Measurements from ENCODE around the gene AUTS2.

AUTS2 gene

DNA sequence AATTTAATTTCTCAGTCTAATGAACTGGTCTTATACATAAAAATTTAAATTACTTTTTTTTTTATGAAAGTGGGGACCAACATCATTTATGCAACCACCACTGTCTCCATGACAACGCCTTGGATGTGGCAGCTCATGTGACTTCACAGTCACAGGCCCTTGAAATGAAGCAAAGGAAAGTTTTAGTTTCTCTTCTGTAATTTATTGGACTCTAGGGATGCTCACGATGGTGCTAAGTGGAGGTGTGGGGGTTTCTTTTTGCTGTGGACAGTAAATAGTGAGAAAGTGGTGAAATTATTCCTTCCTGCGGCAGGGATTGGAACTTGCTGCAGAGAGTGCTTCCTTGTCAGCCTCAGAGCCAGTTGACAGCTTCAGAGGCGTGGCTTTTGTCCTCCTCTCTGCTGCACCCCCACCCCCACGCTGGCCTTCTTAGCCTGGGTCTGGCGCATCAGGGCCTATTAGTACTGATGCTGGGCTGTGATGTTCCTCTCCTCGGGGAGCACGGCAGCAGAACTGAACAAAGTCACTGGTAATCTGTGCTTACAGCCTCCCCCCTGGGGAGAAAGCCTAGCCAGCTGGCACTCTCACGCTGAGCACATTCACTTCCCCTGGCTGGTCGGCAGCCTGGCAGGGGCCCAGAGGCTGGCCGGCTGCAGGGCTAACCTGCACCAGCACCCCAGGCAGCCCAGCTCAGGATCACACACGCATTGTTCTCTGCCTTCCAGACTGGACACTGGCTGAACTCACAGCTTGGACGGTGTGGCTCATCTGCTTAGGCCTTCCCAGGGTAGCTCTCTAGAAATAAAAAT is 1016.2 kb downstream of the AUTS2 start:
- no peak overlapping the region for H3K27ac ChIP-seq (ENCODE audit: extremely low read depth, low read depth, low read length)
- peaks cover 4% of the 10 kb centered on the region; the same call in 1 of the 2 replicates for H3K4me1 ChIP-seq (ENCODE audit: control insufficient read depth, insufficient read depth, low read length)
- H3K36me3 ChIP-seq (ENCODE audit: control insufficient read depth in 2 of 2, insufficient read depth in 1 of 2, low read length in 2 of 2): no peaks in the 10 kb centered on the region
- ChIA-PET CTCF (interaction anchor here (0.6 to 0.7 kb wide), 3 partner anchors 20 to 58 kb away, joined by 3 to 5 read pairs (median 4); no protein-coding TSS in a partner anchor), POLR2A (interaction anchor here (1.0 kb wide), 1 partner anchor 18 kb away, joined by 3 read pairs; no protein-coding TSS in a partner anchor)
- no peak overlapping the region for H3K4me3 ChIP-seq (ENCODE audit: low read depth, low read length)
- no peaks in the 10 kb centered on the region for H3K9me3 ChIP-seq (ENCODE audit: control insufficient read depth, insufficient read depth, low read depth, low read length)
- TF ChIP-seq ZNF621 (tag by site-specific recombination; IDR thresholded peaks at IDR 0.05) (no peak), ZNF10 (tag by site-specific recombination; IDR thresholded peaks at IDR 0.05) (no peak), HOXD13 (CRISPR knock-in tag; IDR thresholded peaks at IDR 0.05; ENCODE audit: borderline replicate concordance) (no peak), ZNF521 (tag by site-specific recombination; IDR thresholded peaks at IDR 0.05) (no peak), ZEB2 (tag by site-specific recombination; IDR thresholded peaks at IDR 0.05) (no peak), ZNF23 (tag by site-specific recombination; IDR thresholded peaks at IDR 0.05; ENCODE audit: borderline replicate concordance) (no peak), ZNF747 (tag by site-specific recombination; IDR thresholded peaks at IDR 0.05) (no peak), ZIC2 (tag by site-specific recombination; IDR thresholded peaks at IDR 0.05) (peak; percentile 99), ZNF423 (tag by site-specific recombination; IDR thresholded peaks at IDR 0.05) (peak; percentile 93), ZBTB17 (tag by site-specific recombination; IDR thresholded peaks at IDR 0.05) (no peak), ZNF660 (tag by site-specific recombination; IDR thresholded peaks at IDR 0.05) (no peak), YY1 (tag by site-specific recombination; IDR thresholded peaks at IDR 0.05) (no peak), ZNF596 (tag by site-specific recombination; IDR thresholded peaks at IDR 0.05) (no peak), GLIS2 (tag by site-specific recombination; IDR thresholded peaks at IDR 0.05) (peak; percentile 18; the same call in 1 of the 2 replicates), ZNF16 (tag by site-specific recombination; IDR thresholded peaks at IDR 0.05; ENCODE audit: low read depth) (no peak)
- TF ChIP-seq, protein P1, sequence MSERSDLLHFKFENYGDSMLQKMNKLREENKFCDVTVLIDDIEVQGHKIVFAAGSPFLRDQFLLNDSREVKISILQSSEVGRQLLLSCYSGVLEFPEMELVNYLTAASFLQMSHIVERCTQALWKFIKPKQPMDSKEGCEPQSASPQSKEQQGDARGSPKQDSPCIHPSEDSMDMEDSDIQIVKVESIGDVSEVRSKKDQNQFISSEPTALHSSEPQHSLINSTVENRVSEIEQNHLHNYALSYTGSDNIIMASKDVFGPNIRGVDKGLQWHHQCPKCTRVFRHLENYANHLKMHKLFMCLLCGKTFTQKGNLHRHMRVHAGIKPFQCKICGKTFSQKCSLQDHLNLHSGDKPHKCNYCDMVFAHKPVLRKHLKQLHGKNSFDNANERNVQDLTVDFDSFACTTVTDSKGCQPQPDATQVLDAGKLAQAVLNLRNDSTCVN (tag by site-specific recombination; optimal IDR thresholded peaks at IDR 0.05): no peak
- TF ChIP-seq, protein P2, sequence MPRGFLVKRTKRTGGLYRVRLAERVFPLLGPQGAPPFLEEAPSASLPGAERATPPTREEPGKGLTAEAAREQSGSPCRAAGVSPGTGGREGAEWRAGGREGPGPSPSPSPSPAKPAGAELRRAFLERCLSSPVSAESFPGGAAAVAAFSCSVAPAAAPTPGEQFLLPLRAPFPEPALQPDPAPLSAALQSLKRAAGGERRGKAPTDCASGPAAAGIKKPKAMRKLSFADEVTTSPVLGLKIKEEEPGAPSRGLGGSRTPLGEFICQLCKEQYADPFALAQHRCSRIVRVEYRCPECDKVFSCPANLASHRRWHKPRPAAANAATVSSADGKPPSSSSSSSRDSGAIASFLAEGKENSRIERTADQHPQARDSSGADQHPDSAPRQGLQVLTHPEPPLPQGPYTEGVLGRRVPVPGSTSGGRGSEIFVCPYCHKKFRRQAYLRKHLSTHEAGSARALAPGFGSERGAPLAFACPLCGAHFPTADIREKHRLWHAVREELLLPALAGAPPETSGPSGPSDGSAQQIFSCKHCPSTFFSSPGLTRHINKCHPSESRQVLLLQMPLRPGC (tag by site-specific recombination; IDR thresholded peaks at IDR 0.05): no peak
- TF ChIP-seq, protein P3, sequence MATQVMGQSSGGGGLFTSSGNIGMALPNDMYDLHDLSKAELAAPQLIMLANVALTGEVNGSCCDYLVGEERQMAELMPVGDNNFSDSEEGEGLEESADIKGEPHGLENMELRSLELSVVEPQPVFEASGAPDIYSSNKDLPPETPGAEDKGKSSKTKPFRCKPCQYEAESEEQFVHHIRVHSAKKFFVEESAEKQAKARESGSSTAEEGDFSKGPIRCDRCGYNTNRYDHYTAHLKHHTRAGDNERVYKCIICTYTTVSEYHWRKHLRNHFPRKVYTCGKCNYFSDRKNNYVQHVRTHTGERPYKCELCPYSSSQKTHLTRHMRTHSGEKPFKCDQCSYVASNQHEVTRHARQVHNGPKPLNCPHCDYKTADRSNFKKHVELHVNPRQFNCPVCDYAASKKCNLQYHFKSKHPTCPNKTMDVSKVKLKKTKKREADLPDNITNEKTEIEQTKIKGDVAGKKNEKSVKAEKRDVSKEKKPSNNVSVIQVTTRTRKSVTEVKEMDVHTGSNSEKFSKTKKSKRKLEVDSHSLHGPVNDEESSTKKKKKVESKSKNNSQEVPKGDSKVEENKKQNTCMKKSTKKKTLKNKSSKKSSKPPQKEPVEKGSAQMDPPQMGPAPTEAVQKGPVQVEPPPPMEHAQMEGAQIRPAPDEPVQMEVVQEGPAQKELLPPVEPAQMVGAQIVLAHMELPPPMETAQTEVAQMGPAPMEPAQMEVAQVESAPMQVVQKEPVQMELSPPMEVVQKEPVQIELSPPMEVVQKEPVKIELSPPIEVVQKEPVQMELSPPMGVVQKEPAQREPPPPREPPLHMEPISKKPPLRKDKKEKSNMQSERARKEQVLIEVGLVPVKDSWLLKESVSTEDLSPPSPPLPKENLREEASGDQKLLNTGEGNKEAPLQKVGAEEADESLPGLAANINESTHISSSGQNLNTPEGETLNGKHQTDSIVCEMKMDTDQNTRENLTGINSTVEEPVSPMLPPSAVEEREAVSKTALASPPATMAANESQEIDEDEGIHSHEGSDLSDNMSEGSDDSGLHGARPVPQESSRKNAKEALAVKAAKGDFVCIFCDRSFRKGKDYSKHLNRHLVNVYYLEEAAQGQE (tag by site-specific recombination; IDR thresholded peaks at IDR 0.05): no peak
- TF ChIP-seq, protein P4, sequence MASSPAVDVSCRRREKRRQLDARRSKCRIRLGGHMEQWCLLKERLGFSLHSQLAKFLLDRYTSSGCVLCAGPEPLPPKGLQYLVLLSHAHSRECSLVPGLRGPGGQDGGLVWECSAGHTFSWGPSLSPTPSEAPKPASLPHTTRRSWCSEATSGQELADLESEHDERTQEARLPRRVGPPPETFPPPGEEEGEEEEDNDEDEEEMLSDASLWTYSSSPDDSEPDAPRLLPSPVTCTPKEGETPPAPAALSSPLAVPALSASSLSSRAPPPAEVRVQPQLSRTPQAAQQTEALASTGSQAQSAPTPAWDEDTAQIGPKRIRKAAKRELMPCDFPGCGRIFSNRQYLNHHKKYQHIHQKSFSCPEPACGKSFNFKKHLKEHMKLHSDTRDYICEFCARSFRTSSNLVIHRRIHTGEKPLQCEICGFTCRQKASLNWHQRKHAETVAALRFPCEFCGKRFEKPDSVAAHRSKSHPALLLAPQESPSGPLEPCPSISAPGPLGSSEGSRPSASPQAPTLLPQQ (tag by site-specific recombination; IDR thresholded peaks at IDR 0.05): no peak
- TF ChIP-seq, protein P5, sequence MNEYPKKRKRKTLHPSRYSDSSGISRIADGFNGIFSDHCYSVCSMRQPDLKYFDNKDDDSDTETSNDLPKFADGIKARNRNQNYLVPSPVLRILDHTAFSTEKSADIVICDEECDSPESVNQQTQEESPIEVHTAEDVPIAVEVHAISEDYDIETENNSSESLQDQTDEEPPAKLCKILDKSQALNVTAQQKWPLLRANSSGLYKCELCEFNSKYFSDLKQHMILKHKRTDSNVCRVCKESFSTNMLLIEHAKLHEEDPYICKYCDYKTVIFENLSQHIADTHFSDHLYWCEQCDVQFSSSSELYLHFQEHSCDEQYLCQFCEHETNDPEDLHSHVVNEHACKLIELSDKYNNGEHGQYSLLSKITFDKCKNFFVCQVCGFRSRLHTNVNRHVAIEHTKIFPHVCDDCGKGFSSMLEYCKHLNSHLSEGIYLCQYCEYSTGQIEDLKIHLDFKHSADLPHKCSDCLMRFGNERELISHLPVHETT (tag by site-specific recombination; IDR thresholded peaks at IDR 0.05): no peak
- TF ChIP-seq, protein P6, sequence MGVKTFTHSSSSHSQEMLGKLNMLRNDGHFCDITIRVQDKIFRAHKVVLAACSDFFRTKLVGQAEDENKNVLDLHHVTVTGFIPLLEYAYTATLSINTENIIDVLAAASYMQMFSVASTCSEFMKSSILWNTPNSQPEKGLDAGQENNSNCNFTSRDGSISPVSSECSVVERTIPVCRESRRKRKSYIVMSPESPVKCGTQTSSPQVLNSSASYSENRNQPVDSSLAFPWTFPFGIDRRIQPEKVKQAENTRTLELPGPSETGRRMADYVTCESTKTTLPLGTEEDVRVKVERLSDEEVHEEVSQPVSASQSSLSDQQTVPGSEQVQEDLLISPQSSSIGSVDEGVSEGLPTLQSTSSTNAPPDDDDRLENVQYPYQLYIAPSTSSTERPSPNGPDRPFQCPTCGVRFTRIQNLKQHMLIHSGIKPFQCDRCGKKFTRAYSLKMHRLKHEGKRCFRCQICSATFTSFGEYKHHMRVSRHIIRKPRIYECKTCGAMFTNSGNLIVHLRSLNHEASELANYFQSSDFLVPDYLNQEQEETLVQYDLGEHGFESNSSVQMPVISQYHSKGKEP (tag by site-specific recombination; IDR thresholded peaks at IDR 0.05): no peak
- TF ChIP-seq, protein P7, sequence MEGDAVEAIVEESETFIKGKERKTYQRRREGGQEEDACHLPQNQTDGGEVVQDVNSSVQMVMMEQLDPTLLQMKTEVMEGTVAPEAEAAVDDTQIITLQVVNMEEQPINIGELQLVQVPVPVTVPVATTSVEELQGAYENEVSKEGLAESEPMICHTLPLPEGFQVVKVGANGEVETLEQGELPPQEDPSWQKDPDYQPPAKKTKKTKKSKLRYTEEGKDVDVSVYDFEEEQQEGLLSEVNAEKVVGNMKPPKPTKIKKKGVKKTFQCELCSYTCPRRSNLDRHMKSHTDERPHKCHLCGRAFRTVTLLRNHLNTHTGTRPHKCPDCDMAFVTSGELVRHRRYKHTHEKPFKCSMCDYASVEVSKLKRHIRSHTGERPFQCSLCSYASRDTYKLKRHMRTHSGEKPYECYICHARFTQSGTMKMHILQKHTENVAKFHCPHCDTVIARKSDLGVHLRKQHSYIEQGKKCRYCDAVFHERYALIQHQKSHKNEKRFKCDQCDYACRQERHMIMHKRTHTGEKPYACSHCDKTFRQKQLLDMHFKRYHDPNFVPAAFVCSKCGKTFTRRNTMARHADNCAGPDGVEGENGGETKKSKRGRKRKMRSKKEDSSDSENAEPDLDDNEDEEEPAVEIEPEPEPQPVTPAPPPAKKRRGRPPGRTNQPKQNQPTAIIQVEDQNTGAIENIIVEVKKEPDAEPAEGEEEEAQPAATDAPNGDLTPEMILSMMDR (tag by site-specific recombination; IDR thresholded peaks at IDR 0.05): no peak
